ENCODE results near the gene CXCR5.

The CXCR5 gene

GRCh38 chr11:118889797-118890196, 6.1 kb downstream of the CXCR5 start:
- Histone ChIP-seq H3K36me3 (ENCODE audit: control insufficient read depth in 2 of 2, insufficient read depth in 2 of 2, low read length in 2 of 2) (peaks cover 4 to 9% of the 10 kb centered on the region in 2 donors), H3K4me1 (ENCODE audit: control insufficient read depth, insufficient read depth, low read length) (peaks cover 46% of the 10 kb centered on the region), H3K27ac (ENCODE audit: low read length) (no peak overlapping the region), H3K9ac (ENCODE audit: low read length in 2 of 2) (no peak overlapping the region), H3K27me3 (ENCODE audit: control insufficient read depth in 1 of 2, insufficient read depth in 2 of 2, low read length in 2 of 2) (no peaks in the 10 kb centered on the region), H3K9me3 (ENCODE audit: control insufficient read depth in 2 of 2, low read length in 2 of 2) (no peaks in the 10 kb centered on the region), H3K4me3 (ENCODE audit: low read length in 2 of 2) (peak overlapping the region in 1 of 2 donors; percentile 29)

GRCh38 chr11:118892514-118892913, 8.8 kb downstream of the CXCR5 start:
- Histone ChIP-seq H3K4me3 (ENCODE audit: low read length in 2 of 2) (no peak overlapping the region), H3K9me3 (ENCODE audit: control insufficient read depth in 2 of 2, low read length in 2 of 2) (no peaks in the 10 kb centered on the region), H3K27ac (ENCODE audit: low read length) (no peak overlapping the region), H3K36me3 (ENCODE audit: control insufficient read depth in 2 of 2, insufficient read depth in 2 of 2, low read length in 2 of 2) (peaks cover 9 to 13% of the 10 kb centered on the region in 2 donors), H3K9ac (ENCODE audit: low read length in 2 of 2) (no peak overlapping the region), H3K4me1 (ENCODE audit: control insufficient read depth, insufficient read depth, low read length) (peaks cover 39% of the 10 kb centered on the region), H3K27me3 (ENCODE audit: control insufficient read depth in 1 of 2, insufficient read depth in 2 of 2, low read length in 2 of 2) (no peaks in the 10 kb centered on the region)

GRCh38 chr11:118892964-118893363, 9.3 kb downstream of the CXCR5 start:
- H3K36me3 ChIP-seq (ENCODE audit: control insufficient read depth in 2 of 2, insufficient read depth in 2 of 2, low read length in 2 of 2), result peaks cover 9 to 13% of the 10 kb centered on the region in 2 donors
- no peaks in the 10 kb centered on the region for H3K9me3 ChIP-seq (ENCODE audit: control insufficient read depth in 2 of 2, low read length in 2 of 2)
- no peak overlapping the region for H3K9ac ChIP-seq (ENCODE audit: low read length in 2 of 2)
- H3K27me3 ChIP-seq (ENCODE audit: control insufficient read depth in 1 of 2, insufficient read depth in 2 of 2, low read length in 2 of 2), result no peaks in the 10 kb centered on the region
- no peak overlapping the region for H3K27ac ChIP-seq (ENCODE audit: low read length)
- peaks cover 38% of the 10 kb centered on the region for H3K4me1 ChIP-seq (ENCODE audit: control insufficient read depth, insufficient read depth, low read length)
- no peak overlapping the region for H3K4me3 ChIP-seq (ENCODE audit: low read length in 2 of 2)

GRCh38 chr11:118893662-118894061, 10.0 kb downstream of the CXCR5 start:
- Histone ChIP-seq H3K9ac (ENCODE audit: low read length in 2 of 2) (no peak overlapping the region), H3K27ac (ENCODE audit: low read length) (no peak overlapping the region), H3K36me3 (ENCODE audit: control insufficient read depth in 2 of 2, insufficient read depth in 2 of 2, low read length in 2 of 2) (peaks cover 11 to 16% of the 10 kb centered on the region in 2 donors), H3K9me3 (ENCODE audit: control insufficient read depth in 2 of 2, low read length in 2 of 2) (no peaks in the 10 kb centered on the region), H3K27me3 (ENCODE audit: control insufficient read depth in 1 of 2, insufficient read depth in 2 of 2, low read length in 2 of 2) (no peaks in the 10 kb centered on the region), H3K4me3 (ENCODE audit: low read length in 2 of 2) (no peak overlapping the region), H3K4me1 (ENCODE audit: control insufficient read depth, insufficient read depth, low read length) (peaks cover 32% of the 10 kb centered on the region)

- Histone ChIP-seq H3K9ac (ENCODE audit: low read length in 2 of 2) (no peak overlapping the region), H3K4me1 (ENCODE audit: control insufficient read depth, insufficient read depth, low read length) (peaks cover 29% of the 10 kb centered on the region)
Observed at GRCh38 chr11:118894192-118894591, 10.5 kb downstream of the CXCR5 start.

GRCh38 chr11:118895093-118896039, 11.7 kb downstream of the CXCR5 start:
- H3K4me3 ChIP-seq (ENCODE audit: low read length in 2 of 2), result no peak overlapping the region
- no peak overlapping the region for H3K27ac ChIP-seq (ENCODE audit: low read length)
- no peaks in the 10 kb centered on the region for H3K27me3 ChIP-seq (ENCODE audit: control insufficient read depth in 1 of 2, insufficient read depth in 2 of 2, low read length in 2 of 2)
- H3K36me3 ChIP-seq (ENCODE audit: control insufficient read depth in 2 of 2, insufficient read depth in 2 of 2, low read length in 2 of 2), result peaks cover 14 to 21% of the 10 kb centered on the region in 2 donors
- peaks cover 19% of the 10 kb centered on the region for H3K4me1 ChIP-seq (ENCODE audit: control insufficient read depth, insufficient read depth, low read length)
- H3K9me3 ChIP-seq (ENCODE audit: control insufficient read depth in 2 of 2, low read length in 2 of 2), result no peaks in the 10 kb centered on the region
- no peak overlapping the region for H3K9ac ChIP-seq (ENCODE audit: low read length in 2 of 2)

More at GRCh38 chr11:118894192-118894591, 10.5 kb downstream of the CXCR5 start:
- no peaks in the 10 kb centered on the region for H3K9me3 ChIP-seq (ENCODE audit: control insufficient read depth in 2 of 2, low read length in 2 of 2)
- H3K4me3 ChIP-seq (ENCODE audit: low read length in 2 of 2), result no peak overlapping the region
- peaks cover 12 to 19% of the 10 kb centered on the region in 2 donors for H3K36me3 ChIP-seq (ENCODE audit: control insufficient read depth in 2 of 2, insufficient read depth in 2 of 2, low read length in 2 of 2)
- no peak overlapping the region for H3K27ac ChIP-seq (ENCODE audit: low read length)
- H3K27me3 ChIP-seq (ENCODE audit: control insufficient read depth in 1 of 2, insufficient read depth in 2 of 2, low read length in 2 of 2), result no peaks in the 10 kb centered on the region

GRCh38 chr11:118896472-118896913, 12.8 kb downstream of the CXCR5 start:
- Histone ChIP-seq H3K27me3 (ENCODE audit: control insufficient read depth in 1 of 2, insufficient read depth in 2 of 2, low read length in 2 of 2) (no peaks in the 10 kb centered on the region), H3K9me3 (ENCODE audit: control insufficient read depth in 2 of 2, low read length in 2 of 2) (no peaks in the 10 kb centered on the region), H3K4me3 (ENCODE audit: low read length in 2 of 2) (no peak overlapping the region), H3K9ac (ENCODE audit: low read length in 2 of 2) (peak overlapping the region in 1 of 2 donors; percentile 20), H3K36me3 (ENCODE audit: control insufficient read depth in 2 of 2, insufficient read depth in 2 of 2, low read length in 2 of 2) (peaks cover 25 to 30% of the 10 kb centered on the region in 2 donors), H3K27ac (ENCODE audit: low read length) (peak overlapping the region; percentile 37), H3K4me1 (ENCODE audit: control insufficient read depth, insufficient read depth, low read length) (peaks cover 20% of the 10 kb centered on the region)

DNA sequence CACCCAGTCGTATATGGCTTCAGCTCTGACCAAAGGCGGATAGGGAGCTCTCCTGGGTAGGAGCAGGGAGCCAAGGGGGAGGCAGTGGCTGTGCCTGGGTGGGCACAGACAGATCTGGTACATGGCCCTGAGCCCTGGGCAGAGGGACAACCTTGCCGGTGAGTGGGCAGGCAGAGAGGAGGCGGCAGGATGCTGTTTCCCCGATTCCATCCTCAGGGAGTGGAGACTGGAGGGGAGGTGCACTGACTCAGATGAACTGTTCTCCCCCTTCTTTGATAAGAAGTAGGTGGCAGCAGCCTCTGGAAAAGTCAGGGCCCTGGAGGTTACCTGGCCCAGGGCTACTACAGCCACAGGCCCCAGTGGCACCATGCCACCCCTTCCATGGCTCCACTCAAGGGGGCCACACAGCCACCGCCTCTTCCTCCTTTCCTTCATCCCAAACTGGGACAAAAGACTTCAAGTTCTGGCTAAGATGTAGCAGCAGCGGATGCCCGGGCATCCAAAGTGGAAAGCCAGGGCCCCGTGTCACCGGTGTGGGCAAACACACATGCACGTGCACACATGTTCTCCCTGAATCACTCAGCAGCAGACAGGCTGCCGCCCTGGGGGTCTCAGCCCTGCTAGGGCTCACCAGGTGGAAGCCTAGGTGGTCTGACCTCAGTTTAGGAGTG, 13.4 kb downstream of the CXCR5 start:
- H3K9ac ChIP-seq (ENCODE audit: low read length in 2 of 2), result peak overlapping the region in 1 of 2 donors; percentile 20
- H3K9me3 ChIP-seq (ENCODE audit: control insufficient read depth in 2 of 2, low read length in 2 of 2), result no peaks in the 10 kb centered on the region
- H3K36me3 ChIP-seq (ENCODE audit: control insufficient read depth in 2 of 2, insufficient read depth in 2 of 2, low read length in 2 of 2), result peaks cover 30 to 35% of the 10 kb centered on the region in 2 donors
- H3K4me3 ChIP-seq (ENCODE audit: low read length in 2 of 2), result no peak overlapping the region
- peak overlapping the region; percentile 37 for H3K27ac ChIP-seq (ENCODE audit: low read length)
- no peaks in the 10 kb centered on the region for H3K27me3 ChIP-seq (ENCODE audit: control insufficient read depth in 1 of 2, insufficient read depth in 2 of 2, low read length in 2 of 2)
- H3K4me1 ChIP-seq (ENCODE audit: control insufficient read depth, insufficient read depth, low read length), result peaks cover 20% of the 10 kb centered on the region

DNA sequence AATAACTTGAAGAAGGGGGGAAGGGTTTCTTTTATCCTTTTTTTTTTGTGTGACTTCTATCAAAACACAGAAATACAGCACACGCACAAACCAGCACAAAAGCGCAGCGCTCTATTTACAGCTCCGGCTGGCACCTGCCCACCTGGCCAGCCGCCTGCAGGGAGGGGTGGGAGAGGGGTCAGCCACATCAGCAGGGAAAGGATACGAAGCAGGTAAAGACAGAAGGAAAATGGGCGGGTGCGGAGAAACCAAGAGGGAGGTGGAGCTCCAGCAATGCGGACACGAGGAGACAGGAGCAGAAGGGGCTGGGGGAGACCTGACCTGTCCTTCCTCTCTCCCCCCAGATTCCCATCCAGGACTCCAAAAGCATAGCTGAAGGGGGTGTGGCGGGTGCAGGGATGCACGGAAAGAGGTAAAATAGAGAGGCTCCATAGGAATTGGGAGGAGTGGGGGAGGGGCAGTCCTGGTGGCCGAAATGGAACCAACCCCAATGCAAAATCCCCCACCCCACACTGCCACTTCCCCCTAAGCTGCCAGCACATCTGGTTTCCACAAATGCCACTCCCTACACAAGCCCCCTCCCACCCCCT, 14.1 kb downstream of the CXCR5 start:
- Histone ChIP-seq H3K36me3 (ENCODE audit: control insufficient read depth in 2 of 2, insufficient read depth in 2 of 2, low read length in 2 of 2) (peaks cover 30 to 35% of the 10 kb centered on the region in 2 donors), H3K9ac (ENCODE audit: low read length in 2 of 2) (no peak overlapping the region), H3K4me1 (ENCODE audit: control insufficient read depth, insufficient read depth, low read length) (peaks cover 20% of the 10 kb centered on the region), H3K27ac (ENCODE audit: low read length) (no peak overlapping the region), H3K27me3 (ENCODE audit: control insufficient read depth in 1 of 2, insufficient read depth in 2 of 2, low read length in 2 of 2) (no peaks in the 10 kb centered on the region), H3K4me3 (ENCODE audit: low read length in 2 of 2) (no peak overlapping the region), H3K9me3 (ENCODE audit: control insufficient read depth in 2 of 2, low read length in 2 of 2) (no peaks in the 10 kb centered on the region)

DNA sequence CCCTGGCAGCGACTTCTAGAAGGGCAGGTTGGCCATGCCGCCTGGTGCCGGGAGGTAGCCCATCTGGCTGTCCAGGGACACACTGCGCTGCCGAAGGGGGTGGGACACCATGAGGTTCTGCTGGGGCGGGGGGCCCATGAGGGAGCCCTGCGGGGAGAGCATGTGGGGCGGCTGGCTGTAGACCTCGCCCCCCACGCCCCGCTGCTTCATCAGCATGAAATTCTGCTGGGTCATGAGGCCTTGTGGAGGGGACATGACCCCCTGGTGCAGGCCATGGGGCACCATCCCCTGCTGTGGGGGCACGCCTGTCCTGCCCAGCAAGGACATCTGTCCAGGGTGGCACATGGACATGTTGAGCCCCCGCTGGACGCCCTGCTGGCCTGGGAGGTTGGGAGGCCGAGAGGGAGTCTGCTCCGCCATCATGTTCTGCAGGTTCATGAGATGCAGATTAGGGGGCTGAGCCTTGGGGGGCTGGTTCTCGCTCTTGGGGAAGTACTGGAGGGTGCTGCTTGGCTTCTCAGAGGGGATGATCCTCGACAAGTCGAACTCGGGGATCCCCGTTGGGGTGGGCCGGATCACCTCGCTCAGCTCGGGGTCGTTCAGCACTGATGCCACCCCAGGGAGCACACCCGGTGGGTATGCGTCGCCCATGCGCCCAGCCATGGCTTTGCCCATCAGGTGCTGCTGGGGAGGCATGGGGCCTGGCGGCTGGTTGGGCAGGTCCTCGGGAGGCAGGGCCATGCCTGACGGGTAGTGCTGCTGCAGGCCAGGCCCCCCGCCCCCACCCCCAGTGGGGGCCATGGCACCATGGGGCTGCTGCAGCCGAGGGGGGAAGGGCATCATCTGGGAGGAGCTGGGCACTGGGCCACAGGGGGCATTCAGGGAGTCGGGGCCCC, 15.0 kb downstream of the CXCR5 start:
- H3K27me3 ChIP-seq (ENCODE audit: control insufficient read depth in 1 of 2, insufficient read depth in 2 of 2, low read length in 2 of 2), result no peaks in the 10 kb centered on the region
- H3K4me1 ChIP-seq (ENCODE audit: control insufficient read depth, insufficient read depth, low read length), result peaks cover 25% of the 10 kb centered on the region
- no peak overlapping the region for H3K9ac ChIP-seq (ENCODE audit: low read length in 2 of 2)
- no peaks in the 10 kb centered on the region for H3K9me3 ChIP-seq (ENCODE audit: control insufficient read depth in 2 of 2, low read length in 2 of 2)
- H3K27ac ChIP-seq (ENCODE audit: low read length), result no peak overlapping the region
- peaks cover 31 to 39% of the 10 kb centered on the region in 2 donors for H3K36me3 ChIP-seq (ENCODE audit: control insufficient read depth in 2 of 2, insufficient read depth in 2 of 2, low read length in 2 of 2)
- no peak overlapping the region for H3K4me3 ChIP-seq (ENCODE audit: low read length in 2 of 2)

Data from stomach smooth muscle (tissue), 2 donors.